Activated effector memory CD4-positive, alpha-beta T cell treated with anti-CD3 and anti-CD28 coated beads, Interleukin-2, amount 50 U/mL, for 16 hours (primary cell): ENCODE data around the gene CEMIP2.

Experiments used
- DNase-seq: peaks from one replicate; pipeline ENCODE4 v3.0.0-alpha.2; 2020

Gene CEMIP2

DNA sequence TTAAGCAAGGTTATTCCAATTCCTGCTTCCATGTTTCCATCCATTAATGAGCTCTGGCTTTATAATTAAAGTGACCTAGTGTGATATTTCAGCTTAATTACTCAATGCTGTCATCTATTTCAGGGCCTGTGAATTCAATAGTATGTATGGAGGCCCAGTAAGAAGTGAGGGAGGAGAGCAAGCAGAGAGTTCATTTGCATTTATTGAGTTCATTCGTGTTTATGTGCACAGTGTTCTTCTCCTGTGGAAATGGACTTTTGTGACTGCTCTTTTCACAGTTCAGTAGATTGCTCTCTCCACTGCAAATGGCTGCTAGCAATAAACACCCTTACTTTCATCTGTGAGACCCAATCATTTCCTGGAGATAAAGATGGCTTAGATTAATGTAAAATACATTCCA, 130.9 kb downstream of the CEMIP2 start:
- no peak for DNase-seq

DNA sequence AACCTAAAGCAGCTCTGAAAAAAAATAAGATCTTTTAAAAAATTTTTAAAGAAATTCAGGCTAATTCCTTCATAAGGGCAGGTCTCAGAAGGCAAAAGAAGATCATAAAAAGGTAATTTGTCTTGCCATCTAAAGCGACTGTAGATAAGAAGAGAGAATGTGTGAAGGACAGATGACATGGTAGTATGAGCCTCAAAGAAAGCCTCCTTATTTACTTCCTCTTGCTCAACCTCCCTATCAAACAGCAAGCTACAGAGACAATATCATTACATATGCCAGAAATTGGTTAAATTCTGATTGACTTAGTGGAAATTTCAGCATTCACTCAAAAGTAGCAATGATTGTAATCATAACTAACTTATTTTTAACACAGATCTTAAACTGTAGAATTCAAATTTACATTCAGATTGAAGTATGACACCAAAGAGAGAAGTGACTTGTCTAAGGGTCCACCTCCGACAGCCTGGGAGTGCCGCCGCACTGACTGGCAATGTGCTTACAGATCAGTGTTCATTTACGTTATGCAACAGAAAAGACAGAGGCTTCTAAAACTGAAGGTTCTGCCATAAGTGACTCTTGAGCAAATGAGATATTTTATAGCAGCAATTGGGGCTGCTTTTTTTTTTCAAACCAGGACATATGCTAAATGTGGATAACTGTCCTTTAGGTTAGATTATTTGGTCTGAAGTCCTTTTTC, 132.0 kb downstream of the CEMIP2 start:
- DNase-seq: no peak

DNA sequence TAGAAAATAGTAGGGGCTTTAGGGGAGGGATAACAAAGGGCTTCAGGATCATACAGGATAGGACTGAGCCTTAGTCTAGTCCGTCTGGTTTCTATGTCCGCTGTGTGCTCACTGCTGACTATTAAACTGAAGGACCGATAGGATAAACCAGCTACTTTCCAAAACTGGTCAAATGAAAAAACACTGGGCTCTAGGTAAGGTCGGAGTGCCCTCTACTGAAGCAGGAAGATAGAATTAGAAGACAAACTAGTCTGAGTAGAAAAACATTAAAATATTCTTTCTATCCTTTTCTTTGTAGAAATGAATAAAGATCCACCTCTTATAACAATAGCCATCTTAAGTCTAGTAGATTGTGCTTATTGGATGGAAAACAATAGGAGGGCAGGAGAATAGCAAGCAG, 133.6 kb downstream of the CEMIP2 start:
- no peak for DNase-seq
